ENCODE data around the gene EHBP1L1.

GRCh38 chr11:65616575-65617001 is 40.7 kb downstream of the EHBP1L1 start:
- TF ChIP-seq ZC3H10 (CRISPR knock-in tag; IDR thresholded peaks at IDR 0.05) (no peak), CSDC2 (CRISPR knock-in tag; IDR thresholded peaks at IDR 0.05) (no peak), ISL1 (CRISPR knock-in tag; IDR thresholded peaks at IDR 0.05) (no peak), OSR1 (CRISPR knock-in tag; IDR thresholded peaks at IDR 0.05) (no peak), POU6F1 (CRISPR knock-in tag; IDR thresholded peaks at IDR 0.05; ENCODE audit: borderline replicate concordance, low read depth) (no peak), PATZ1 (CRISPR knock-in tag; IDR thresholded peaks at IDR 0.05; ENCODE audit: borderline replicate concordance) (no peak), CREB5 (CRISPR knock-in tag; IDR thresholded peaks at IDR 0.05; ENCODE audit: low read depth) (no peak)
